GM23248 (cell line): ENCODE results near the gene CMTR1.

ENCODE experiments used
- EZH2 ChIP-seq: fragments of 200-600 bp; sonication (generic); IDR thresholded peaks from 2 replicates; pipeline ENCODE4 v1.6.1; 2018; ENCODE audit warnings: antibody characterized with exemption, mild to moderate bottlenecking; ENCODE audit not compliant: insufficient read depth, poor library complexity, severe bottlenecking
- EZH2phosphoT487 ChIP-seq: fragments of 200-600 bp; sonication (generic); IDR thresholded peaks from 2 replicates; pipeline ENCODE4 v1.6.1; 2018; ENCODE audit warnings: antibody characterized with exemption, moderate library complexity, mild to moderate bottlenecking, low read depth; ENCODE audit not compliant: insufficient read depth

DNA sequence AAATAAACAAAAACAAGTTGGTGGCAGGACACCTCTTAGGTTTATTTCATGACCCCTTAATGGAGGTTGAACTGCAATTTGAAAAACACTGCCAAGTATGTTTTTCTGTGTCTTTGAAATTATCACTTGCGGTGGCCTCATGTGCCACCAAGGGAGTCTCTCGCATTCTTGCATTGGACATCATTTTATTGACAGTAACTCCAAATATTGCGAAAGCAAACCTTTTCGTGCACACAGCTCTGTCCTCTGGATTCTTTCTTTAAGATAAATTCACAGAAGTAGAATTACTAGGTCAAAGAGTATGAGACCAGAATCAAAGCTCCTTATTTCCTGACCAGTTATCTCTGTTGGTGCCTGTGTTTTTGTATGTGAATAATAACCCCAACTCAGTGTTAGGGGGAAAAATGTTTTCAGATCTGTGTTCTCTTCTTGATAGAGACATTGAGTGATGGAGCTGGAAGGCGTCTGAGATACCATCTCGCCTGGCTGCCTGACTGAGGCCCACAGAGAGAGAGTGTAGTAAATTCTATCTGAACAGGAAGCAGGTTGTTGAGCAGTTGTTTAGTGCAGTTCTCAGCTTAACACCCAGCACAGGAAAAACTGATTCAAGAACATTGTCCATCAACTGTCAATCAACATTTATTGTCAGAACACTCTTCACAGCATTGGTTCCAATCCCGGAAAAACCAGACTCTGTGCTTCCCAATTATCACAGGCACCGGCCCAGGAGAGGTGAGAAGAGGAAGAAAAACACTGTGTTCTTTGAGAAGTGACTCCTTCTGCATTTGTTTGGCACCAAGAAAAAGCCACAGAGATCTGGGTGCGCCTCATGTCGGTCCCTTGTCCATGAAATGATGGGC, 68.8 kb downstream of the CMTR1 start:
- TF ChIP-seq EZH2 (no peak), EZH2phosphoT487 (no peak)
